Epidermal melanocyte (primary cell): ENCODE results near the gene SNX4.
"Not testable (repeated sequence)": the region's sequence is repeated elsewhere in the genome, so short reads cannot be mapped to it uniquely, and the experiment has no call there.

Experiments
- DNase-seq: peaks from one replicate; pipeline ENCODE4 v3.0.0; 2011; ENCODE audit warnings: low spot score; ENCODE audit not compliant: insufficient read length

The SNX4 gene

DNA sequence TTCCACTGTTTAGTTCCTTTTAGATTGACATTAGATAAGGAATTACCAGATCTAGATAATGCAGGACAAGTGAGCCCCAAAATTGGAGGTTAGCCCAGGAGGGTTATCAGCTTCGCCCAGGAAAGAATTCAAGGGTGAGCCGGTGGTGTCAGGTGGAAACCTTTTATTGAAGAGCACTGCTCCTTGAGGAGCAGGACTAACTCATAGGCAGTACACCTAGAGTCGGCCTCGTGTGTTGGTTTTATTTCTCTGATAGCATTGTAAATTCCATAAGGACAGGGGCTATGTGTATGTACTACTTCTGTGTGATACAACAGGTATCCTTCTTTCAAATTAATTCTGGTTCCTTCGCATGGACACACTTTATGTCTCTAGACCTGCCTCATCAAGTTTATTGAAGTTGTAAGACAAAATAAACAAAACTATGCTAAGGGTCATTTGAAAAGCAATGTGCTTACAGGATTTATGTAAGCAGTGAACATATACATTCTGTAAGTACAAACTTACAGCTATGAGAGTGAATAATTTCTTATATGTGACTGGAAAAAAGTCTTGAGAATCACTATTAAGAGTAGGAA is 57.2 kb downstream of the SNX4 start:
- DNase-seq: no peak

DNA sequence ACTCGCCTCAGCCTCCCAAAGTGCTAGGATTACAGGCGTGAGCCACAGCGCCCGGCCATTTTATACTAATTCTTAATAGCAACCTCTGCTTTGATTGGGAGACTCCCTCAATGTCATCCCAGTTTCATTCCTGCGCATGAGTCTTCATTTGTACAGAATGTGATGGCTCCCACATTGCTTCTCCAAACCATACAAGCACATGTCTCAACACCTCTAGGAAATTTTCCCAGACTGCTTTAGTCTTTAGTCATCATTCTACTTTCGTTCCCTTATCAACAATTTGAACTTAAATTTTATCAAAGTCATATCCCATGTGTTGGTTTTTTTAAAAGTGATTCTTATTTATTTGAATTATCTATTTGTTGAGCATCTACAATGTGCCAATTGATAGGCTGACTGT is 58.1 kb downstream of the SNX4 start:
- DNase-seq: no peak

DNA sequence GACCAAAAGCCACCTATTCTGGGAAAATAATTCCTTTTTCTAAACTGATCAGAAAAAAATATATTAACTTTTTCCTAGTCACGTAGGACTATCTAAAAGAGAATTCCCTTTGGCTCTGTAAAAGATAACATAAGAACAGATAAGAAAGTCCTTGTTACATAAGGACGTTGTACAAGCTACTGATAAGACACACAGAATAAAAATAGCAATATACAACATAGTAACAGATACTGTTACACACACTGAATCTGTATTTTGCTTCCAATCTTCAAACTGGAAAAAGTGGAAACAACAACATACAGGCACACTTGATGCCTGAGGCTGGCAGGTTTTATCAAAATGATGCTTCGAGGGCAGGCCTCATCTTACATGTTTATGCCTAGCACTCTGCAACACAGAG is 59.8 kb downstream of the SNX4 start:
- no peak for DNase-seq

DNA sequence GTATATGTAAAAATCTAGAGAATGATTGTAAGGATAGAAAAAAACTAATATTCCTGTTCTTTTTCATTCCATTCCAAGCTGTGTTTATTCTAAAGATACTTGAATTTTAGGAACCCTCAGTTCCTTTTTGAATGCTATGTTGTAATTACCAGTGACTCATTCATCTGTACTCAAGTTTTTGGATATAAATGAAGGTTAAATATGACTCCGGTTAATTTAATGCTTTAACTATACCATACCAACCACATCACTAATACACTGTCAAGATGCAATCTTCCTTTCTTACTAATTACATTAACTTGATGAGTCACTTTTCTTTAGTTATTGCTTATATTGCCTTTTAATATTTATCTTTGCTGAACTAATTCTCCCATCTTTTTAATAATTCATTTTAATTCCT is 76.1 kb downstream of the SNX4 start:
- no peak for DNase-seq

DNA sequence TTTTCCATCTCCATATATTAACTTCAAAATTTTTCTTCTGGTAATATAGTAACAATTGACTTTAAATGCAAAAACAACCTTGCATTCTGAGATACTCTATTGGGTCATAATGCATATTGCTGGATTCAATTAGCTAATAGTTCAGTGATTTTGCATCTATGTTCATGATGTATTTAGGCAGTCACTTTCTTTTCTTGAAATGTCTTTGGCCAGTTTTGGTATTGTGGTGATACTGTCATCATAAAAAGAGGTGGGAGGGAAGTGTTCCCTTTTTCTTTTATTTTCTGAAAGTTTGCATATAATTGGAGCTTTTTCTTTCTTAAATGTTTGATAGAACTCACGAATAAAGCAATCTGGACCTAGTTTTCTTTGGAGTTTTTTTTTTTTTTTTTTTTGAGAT is 77.5 kb downstream of the SNX4 start:
- DNase-seq: no peak

DNA sequence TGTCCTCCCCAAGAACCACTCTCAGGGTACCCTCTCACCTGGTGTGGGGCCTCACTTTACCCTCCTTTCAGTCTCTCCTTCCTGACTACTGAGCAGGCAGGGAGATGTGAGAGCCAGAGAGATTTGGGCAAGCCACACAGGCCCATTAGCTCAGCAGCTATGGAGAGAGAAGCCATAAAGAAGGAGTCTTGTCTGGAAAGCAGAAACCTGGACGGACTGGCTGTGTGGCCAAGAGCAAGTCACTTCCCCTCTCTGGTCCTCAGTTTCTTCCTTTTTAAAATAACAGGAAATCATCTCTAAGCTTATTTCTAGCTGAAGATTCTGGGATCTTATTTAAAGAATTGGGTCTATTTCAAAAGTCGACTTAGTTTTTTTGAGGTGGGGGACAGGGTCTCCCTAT is 79.0 kb downstream of the SNX4 start:
- no peak for DNase-seq

DNA sequence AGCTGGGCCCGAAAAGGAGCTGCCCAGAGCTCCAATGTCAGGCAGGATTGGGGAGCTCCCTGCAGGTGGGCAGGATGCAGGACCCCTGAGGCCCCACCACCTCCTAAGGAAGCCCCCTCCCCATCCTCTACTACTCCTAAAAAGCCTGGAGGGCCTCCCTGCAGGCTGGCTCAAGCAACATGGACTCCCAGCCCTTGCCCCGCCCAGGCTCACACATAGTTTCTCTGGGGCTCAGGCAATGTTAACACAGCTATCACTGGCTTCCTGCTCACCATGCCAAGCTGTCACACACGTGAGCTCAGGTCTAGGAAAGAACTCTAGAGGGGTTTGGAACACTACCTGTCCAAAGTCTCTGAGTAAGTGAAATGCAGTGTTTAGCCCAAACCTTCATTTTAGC is 79.4 kb downstream of the SNX4 start:
- DNase-seq: no peak

DNA sequence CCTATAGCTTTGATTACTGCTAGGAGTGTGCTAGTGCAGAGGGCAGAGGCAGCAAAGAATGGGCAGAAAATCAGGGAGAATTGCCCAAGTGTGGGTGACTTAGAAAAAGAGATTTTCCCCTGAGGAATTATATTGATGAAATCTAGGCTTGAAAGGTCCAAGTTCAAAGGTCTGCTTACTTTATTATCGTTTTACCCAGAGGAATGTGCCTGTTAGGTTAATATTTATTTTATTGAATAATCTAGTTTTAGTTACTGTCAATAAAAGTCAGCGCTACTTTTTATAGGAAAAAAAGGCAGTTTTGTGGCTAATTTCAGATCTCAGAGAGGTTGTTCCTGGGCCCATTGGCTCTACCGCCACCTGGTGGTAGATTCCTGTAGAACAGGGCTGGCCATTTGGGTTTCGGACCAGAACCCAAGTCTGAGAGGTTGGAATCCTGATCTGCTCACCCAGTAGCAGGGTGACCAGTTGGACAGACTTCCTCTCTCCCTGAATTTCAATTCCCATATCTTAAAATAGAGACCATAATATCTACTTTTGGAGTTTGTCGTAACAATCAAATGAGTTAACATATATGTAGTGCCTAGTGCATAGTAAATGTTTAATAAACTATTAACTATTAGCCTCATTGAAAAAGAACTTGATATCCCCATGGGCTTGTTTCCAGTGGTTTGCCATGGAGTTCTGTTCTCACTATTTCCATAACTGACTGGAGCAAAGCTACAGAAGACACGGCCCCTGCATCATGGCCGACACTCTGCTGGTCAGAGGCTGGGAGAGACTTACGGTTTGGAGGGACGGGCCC is 82.2 kb downstream of the SNX4 start:
- peak; percentile 48 for DNase-seq

DNA sequence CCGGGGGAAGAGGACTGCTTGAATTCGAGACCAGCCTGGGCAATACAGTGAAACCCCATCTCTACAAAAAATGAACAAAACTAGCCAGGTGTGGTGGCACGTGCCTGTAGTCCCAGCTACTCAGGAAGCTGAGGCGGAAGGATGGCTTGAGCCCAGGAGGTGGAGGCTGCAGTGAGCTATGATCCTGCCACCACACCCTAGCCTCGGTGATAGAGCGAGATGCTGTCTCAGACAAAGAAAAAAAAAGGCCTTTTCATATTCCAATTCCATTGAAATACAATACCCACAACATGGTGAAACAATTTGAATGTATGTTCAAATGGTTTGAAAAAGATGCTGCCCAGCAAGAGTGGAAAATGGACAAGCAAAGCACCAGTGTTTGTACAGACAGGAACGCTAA is 83.1 kb downstream of the SNX4 start:
- no peak for DNase-seq

DNA sequence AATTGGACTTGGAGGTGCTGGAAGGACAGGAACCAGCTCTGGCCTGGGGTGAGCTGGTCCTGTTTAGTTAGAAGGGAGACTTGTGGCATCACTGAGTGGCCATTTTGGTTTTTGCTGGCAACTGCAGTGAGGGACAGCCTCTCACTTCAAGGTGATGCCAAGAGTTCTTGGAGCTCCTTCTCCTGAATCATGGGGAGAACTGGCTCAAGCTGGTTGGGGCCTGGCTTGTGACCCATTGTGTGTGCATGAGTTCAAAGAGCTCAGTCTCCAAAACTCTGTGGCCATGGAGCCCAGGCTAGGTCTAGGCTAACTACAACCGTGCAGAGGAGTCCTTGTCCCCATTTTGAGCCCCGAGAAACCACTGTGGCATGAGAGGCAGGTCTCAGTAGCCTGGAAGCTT is 84.8 kb downstream of the SNX4 start:
- no peak for DNase-seq

DNA sequence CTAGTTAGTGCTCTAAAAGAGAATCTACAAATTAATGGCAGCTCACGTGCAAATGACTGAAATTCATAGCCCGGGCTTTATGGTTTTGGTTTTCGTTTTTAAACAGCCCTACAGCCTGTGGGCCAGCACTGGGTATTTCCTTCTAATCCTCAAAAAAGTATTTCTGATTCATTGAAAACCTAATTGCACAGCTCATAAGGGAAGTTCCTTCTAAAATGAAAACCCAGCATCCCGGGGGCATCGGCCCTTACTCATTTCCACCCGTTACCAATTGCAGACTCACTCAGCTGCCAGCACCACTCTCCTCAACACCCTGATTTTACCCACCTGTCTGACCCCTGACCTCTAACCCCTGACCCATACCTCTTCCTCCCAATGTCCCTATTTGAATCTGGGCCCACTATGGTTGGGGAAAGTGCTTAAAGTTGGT is 85.4 kb downstream of the SNX4 start:
- DNase-seq: no peak

DNA sequence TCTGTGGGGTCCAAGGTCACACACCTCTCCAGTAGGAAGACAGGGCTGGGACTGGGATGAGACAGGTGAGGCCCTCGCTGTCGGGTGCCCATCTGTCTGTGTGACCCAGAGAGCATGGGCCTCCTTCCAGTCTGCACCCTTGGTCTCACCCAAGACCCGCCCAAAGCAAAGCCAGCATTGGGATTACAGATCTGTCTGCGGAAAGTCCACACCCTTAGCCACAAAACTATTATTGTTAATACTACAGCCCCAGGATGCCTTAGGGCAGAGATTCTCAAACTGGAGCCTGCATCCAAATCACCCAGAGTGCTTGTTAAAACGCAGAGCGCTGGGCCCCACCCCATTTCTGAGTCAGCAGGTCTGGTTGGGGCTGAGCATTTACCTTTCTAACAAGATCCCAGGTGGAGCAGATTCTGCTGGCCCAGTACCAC is 86.4 kb downstream of the SNX4 start:
- no peak for DNase-seq

DNA sequence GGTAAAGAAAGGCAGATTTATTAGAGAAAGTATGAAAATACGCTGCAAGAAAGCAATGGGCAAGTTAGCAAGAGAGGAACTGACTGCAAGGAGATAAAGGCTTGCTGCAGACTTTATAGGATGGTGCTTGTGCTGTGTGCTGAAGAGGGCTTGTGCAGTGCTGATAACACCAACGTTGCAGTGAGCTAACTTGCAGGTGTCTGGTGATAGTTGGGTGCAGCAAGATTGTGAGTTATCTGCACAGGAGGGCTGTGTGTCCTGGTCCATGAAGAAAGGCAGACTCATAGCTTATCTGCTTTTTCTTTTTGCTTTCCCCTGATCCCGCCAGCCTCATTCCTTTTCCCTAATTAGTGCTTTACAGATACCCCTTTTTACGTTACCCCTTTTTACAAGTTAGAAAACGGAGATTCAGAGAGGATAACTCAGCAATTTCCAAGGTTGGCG is 86.9 kb downstream of the SNX4 start:
- no peak for DNase-seq

DNA sequence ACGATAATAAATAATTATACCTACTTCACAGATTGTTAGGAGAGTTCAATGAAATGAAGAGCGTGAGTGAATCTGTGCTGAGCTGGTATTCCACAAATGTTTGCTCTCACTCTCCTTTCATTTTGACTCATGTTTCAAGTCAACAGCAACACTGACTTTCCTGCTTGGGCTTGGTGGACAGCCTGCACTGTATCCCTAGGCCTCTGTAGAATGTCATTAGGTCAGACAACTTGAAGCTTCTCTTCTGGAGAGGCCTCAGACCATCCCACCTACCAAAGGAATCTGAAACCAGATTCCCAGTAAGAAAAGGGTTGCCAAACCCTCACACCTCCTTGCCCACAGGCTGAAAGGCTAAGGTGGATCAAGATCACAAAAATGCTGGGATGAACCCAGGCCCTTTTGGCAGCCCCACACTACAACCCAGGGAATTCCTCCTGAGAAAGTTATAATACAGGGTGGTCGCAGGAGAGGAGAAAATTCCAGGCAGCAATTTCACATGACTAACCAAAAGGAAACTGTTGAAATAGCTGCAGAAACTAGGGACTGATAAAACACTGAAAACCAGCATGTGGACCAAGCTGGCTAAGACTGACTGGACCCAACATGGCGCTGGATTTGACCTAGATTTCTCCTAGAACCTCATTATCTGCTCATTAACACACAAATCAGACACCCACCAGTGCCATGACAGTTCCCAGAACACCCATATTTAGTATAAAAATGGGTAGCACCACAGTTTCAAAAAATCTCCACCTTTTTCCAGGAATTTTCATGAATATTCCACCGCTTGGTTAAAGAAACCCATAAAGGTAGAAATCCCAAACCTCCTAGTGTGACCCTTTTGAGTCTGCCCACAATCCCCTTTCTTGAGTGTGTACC is 87.9 kb downstream of the SNX4 start:
- no peak for DNase-seq

DNA sequence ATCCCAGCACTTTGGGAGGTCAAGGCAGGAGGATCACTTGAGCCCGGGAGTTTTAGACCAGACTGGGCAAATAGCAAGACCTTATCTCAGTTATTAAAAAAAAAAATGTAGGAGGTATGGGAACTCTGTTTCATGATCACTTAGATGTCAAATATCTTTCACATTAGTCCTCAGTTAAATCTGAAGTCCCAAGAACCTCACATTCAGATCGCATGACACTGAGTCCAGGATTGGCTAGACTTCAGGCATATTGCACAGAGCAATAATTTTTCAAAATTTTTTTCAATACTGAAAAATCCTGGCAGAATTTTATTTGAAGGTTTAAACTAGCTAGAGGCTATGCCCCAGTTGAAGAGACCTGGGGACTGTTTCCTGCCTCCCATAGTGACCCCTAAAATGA is 88.6 kb downstream of the SNX4 start:
- no peak for DNase-seq

DNA sequence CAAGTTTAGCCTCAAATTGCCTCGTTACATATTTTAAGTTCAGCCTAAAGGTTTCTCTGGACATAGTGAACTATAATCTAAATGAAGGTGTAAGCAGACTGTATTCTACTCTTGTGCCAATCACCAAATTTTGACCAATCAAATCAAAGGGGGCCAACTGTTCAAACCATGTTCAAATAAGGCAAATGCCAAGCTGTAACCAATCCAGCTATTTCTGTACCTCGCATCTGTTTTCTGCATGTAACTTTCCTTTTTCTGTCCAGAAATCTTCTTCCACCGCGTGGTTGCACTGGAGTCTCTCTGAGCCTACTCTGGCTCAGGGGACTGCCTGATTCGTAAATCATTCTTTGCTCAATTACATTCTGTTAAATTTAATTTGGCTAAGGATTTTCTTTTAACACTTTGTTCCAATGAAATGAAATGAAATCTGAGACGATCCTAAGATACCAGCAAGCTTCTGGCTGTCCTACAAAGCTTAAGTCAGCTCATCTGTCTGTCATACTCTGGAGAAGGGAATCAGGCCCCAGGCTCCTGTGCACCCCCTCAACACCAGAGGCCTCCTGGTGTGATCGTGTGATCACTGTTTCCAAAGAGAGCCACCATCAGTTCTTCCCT is 91.7 kb downstream of the SNX4 start:
- no peak for DNase-seq

DNA sequence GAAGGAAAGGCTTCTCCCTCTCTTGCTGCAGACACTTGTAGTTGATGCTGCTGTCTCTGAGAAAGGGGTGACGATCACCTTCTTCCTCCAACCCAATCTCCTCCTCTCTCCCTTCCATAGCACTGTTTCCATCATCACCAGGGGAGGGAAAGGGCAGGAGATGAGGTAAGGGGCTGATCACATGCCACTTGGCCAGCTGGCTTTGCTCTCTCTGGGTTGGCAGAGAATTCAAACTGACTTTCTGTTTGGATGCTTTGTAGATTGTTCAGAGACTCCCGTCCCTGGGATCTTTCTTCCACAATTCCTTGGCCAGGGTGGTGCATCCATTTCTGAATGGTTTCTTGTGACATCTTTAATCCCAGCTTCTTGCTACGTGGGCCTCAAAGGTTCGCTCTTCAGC is 101.7 kb downstream of the SNX4 start:
- DNase-seq: no peak

DNA sequence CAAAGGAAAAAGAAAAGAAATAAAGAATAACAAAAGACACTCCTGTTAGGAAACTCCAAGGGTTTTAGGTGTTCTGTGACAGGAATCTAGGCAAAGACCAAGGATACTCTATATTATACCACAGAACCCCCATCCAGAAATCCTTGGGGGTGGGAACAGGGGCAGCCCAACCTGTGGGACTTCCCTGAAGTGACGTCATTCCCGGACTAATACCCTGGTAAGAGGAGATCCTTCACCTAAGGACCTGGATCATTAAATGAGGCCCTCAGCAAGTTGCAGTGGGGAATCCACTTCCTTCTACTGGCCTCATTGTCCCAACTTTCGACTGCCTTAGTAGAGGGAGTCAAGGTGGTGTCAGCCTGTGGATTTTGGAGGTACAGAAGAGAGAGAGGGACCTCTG is 103.8 kb downstream of the SNX4 start:
- no peak for DNase-seq

DNA sequence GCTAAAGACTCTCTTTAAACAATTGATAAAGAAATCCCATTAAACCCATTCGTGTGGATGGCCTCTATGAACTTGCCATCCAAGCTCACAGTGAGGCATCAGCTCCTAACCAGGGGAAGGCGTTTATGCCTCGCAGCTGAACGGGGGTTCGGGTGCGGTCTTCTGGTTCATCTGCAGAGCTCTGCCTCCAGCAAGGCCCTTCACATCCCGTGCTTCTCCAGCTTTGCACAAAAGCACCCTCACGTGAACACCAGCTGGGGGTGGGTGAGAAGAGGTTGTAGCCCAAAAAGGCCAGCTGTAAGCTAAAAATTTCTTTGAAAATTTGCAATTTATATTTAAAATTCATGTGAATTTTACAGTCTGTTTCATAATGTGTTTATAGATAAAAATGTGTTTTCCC is 105.3 kb downstream of the SNX4 start:
- no peak for DNase-seq

DNA sequence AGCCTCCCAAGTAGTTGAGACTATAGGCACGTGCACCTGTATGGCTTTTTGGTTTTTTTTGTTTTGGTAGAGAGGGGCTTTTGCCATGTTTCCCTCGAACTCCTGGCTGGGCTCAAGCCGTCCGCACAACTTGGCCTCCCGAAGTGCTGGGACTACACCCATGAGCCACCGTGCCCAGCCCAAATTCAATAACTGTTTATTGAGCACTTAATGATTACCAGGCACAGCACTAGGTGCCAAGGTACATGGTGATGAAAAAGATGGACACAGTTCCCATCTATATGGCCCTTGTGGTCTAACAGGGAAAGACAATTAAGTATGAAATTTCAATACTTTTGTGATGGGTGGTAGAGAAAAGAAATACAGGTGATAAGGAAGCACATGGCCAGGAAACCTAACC is 109.1 kb downstream of the SNX4 start:
- DNase-seq: no peak

DNA sequence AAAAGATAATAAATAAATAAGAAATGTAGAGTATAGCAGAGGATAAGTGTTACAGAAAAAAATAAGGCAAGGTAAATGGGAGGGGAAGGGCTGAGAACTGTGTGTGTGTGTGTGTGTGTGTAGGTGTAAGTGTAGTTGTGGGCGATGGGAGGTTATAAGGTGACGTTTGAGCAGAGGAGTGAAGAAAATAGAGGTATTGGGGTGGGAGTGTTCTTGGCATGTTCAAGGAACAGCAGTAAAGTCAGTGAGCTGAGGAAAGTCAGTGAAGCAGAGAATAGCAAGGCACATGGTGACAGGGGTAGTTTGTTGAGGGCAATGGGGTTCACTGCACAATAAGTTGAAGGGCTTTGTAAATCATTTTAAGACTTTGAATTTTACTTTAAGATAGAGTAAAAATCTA is 113.9 kb downstream of the SNX4 start:
- no peak for DNase-seq

DNA sequence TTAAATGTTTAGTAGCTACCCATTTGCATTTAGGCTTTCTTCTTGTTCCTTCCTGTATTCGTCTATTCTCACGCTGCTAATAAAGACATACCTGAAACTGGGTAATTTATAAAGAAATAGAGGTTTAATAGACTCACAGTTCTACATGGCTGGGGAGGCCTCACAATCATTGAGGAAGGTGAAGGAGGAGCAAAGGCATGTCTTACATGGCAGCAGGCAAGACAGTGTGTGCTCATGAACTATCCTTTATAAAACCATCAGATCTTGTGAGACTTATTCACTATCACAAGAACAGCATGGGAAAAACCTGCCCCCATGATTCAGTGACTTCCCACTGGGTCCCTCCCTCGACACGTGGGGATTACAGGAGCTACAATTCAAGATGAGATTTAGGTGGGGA is 114.5 kb downstream of the SNX4 start:
- not testable (repeated sequence) for DNase-seq
